H1 (cell line): ENCODE data around the gene CACNG8. TPM values are rescaled to one million over a fixed set of nuclear protein-coding genes. Genes with fewer than 3 reads are reported as not detected.

Source experiments
- BACH1 ChIP-seq: IDR thresholded peaks from 2 replicates; pipeline ENCODE4 v1.6.1; 2012; ENCODE audit warnings: low read length, improper control_type of control experiment
- BCL11A ChIP-seq, 2 experiments: IDR thresholded peaks; one replicate each; pipeline ENCODE4 v1.6.1; 2011; ENCODE audit warnings: low read depth in 2 of 2, low read length in 2 of 2, mild to moderate bottlenecking in 2 of 2
- BRCA1 ChIP-seq: IDR thresholded peaks from 2 replicates; pipeline ENCODE4 v1.6.1; 2012; ENCODE audit warnings: low read depth, low read length, improper control_type of control experiment
- CEBPB ChIP-seq: IDR thresholded peaks from 2 replicates; pipeline ENCODE4 v1.6.1; 2012; ENCODE audit warnings: low read depth, low read length
- CREB1 ChIP-seq: IDR thresholded peaks from 2 replicates; pipeline ENCODE4 v1.6.1; 2012; ENCODE audit warnings: inconsistent platforms
- EP300 ChIP-seq, 2 experiments: IDR thresholded peaks; 1 replicate in 1 of 2; 2 replicates in 1 of 2; pipeline ENCODE4 v1.6.1; 2011 to 2012; ENCODE audit warnings: low read depth in 2 of 2, low read length in 2 of 2, mild to moderate bottlenecking in 2 of 2, borderline replicate concordance in 1 of 2, inconsistent platforms in 1 of 2, moderate library complexity in 1 of 2
- GABPA ChIP-seq: IDR thresholded peaks from 2 replicates; pipeline ENCODE4 v1.6.1; 2011; ENCODE audit warnings: mild to moderate bottlenecking, low read length, moderate library complexity, borderline replicate concordance; ENCODE audit not compliant: insufficient read depth
- HDAC6 ChIP-seq: IDR thresholded peaks from one replicate; pipeline ENCODE4 v1.7.1; 2012; ENCODE audit warnings: low read depth, mild to moderate bottlenecking, inconsistent platforms, low read length, moderate library complexity
- KDM4A ChIP-seq: IDR thresholded peaks from one replicate; pipeline ENCODE4 v1.7.1; 2012; ENCODE audit warnings: low read depth, mild to moderate bottlenecking, moderate library complexity, low read length, inconsistent platforms; ENCODE audit not compliant: severe bottlenecking
- PHF8 ChIP-seq: fragments of 200-600 bp; sonication (generic); conservative IDR thresholded peaks from 2 replicates; pipeline ENCODE4 v1.7.1; 2012; ENCODE audit warnings: low read depth, mild to moderate bottlenecking, inconsistent platforms, low read length, moderate library complexity
- POLR2A ChIP-seq, 2 experiments: IDR thresholded peaks; 1 replicate in 1 of 2; 2 replicates in 1 of 2; pipeline ENCODE4 v1.6.1; 2011; ENCODE audit warnings: low read depth in 2 of 2, low read length in 2 of 2, mild to moderate bottlenecking in 2 of 2; ENCODE audit errors: control extremely low read depth in 1 of 2
- POU5F1 ChIP-seq: IDR thresholded peaks from 2 replicates; pipeline ENCODE4 v1.6.1; 2011; ENCODE audit warnings: low read depth, mild to moderate bottlenecking, low read length, moderate library complexity
- RFX5 ChIP-seq: IDR thresholded peaks from 2 replicates; pipeline ENCODE4 v1.6.1; 2011; ENCODE audit warnings: low read depth, low read length, improper control_type of control experiment, borderline replicate concordance
- SAP30 ChIP-seq: fragments of 300-600 bp; sonication (generic); IDR thresholded peaks from 2 replicates; pipeline ENCODE4 v1.7.1; 2012; ENCODE audit warnings: low read length, moderate library complexity, mild to moderate bottlenecking, inconsistent platforms; ENCODE audit not compliant: insufficient read depth, insufficient replicate concordance
- SP4 ChIP-seq: IDR thresholded peaks from 2 replicates; pipeline ENCODE4 v1.6.1; 2012; ENCODE audit warnings: low read length, inconsistent platforms
- SUZ12 ChIP-seq: fragments of 200-600 bp; sonication (generic); IDR thresholded peaks from 2 replicates; pipeline ENCODE4 v1.6.1; 2012; ENCODE audit warnings: mild to moderate bottlenecking, inconsistent platforms, low read length, moderate library complexity, mixed read lengths
- TAF1 ChIP-seq: IDR thresholded peaks from 2 replicates; pipeline ENCODE4 v1.6.1; 2011; ENCODE audit warnings: mild to moderate bottlenecking, low read depth, low read length
- TCF12 ChIP-seq: IDR thresholded peaks from 2 replicates; pipeline ENCODE4 v1.6.1; 2011; ENCODE audit warnings: low read depth, mild to moderate bottlenecking, low read length
- TEAD4 ChIP-seq: IDR thresholded peaks from 2 replicates; pipeline ENCODE4 v1.6.1; 2012; ENCODE audit warnings: low read depth, low read length, inconsistent platforms, mixed read lengths
- polyA plus RNA-seq, 7 experiments: library from polyadenylated mRNA; depleted of rRNA in 3 of 7; stranded (reverse) in 5 of 7; unstranded in 2 of 7; fragments of >200 nt in 5 of 7; fragments of 200-250 nt in 2 of 7; gene quantifications; 1 replicate in 5 of 7; 2 replicates in 1 of 7; 4 replicates in 1 of 7; pipeline versions ENCODE4 v1.2.1 to v1.2.3, GENCODE V29; 2011 to 2013; ENCODE audit warnings: missing spikeins in 2 of 7, mixed read lengths in 2 of 7
- total RNA-seq: library from RNA; stranded (reverse); fragmentation: NEBNext Ultra II Directional; extraction: Animal tissue kit (Norgen Biotek cat#: 25700); gene quantifications from 2 replicates; pipeline ENCODE4 v1.2.1, GENCODE V29; 2021
- TF ChIP-seq, protein P1 (sequence below), 3 experiments: IDR thresholded peaks; 1 replicate in 2 of 3; 2 replicates in 1 of 3; pipeline versions ENCODE4 v1.5.1 to v1.6.1; 2011; ENCODE audit warnings: low read length in 3 of 3, mild to moderate bottlenecking in 3 of 3, inconsistent platforms in 2 of 3, low read depth in 1 of 3, moderate library complexity in 1 of 3; ENCODE audit not compliant: insufficient read depth in 1 of 3; ENCODE audit errors: control extremely low read depth in 1 of 3

CACNG8 gene
- total and polyA plus RNA-seq, 2 of the 8 experiments (the other 6 are each of a cell fraction or from before 2014, with no cell fraction given), result 0.41 to 4.5 TPM

DNA sequence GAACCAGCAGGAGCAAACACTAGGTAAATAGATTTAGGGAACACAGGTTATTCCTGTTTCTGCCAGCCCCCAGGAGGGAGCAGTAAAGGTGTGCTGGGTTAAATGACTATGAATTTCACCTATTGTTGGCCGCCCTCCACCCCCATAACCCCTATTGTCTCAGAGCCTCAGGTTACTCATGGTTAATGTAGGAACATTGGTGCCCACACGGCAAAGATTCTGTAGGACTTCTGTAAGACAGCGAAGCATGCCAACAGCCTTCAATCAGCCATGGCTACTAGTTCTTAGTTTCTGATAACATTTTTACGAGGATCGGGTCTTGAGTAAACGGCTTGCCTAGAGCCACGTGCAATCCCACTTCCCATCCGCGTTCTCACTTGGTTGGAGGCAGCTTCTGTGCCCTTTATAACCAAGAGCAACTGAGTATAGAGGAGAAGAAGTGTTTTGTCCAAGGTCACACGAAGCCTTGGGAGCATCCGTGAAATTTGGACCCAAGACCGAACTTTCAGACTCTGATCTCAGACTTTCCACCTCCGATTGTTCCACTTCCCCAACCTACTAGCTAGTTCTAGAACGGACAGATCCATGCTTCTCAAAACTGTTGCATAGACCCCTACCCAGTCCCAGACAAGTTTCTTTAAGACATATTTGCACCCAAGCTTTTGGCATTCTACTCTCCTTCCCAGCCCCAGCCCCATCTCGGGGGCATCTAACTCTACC lies 5.1 kb upstream of the CACNG8 start (continued):
- TF ChIP-seq TCF12 (0 out of 2 replicates have a peak, but pooled peaks have one; percentile 49), GABPA (no peak), POLR2A (IDR thresholded peaks at IDR 0.05; ENCODE audit: control extremely low read depth in 1 of 2, low read depth in 2 of 2, low read length in 2 of 2) (peak; percentile 56 to 61), SP4 (no peak), SAP30 (no peak), BACH1 (no peak), RFX5 (no peak), BCL11A (IDR thresholded peaks at IDR 0.05; ENCODE audit: low read depth in 2 of 2, low read length in 2 of 2) (no peak), EP300 (IDR thresholded peaks at IDR 0.05; ENCODE audit: borderline replicate concordance in 1 of 2, low read depth in 2 of 2, low read length in 2 of 2) (0 out of 3 replicates have a peak, but pooled peaks of 1 of the 2 experiments have one; percentile 15), BRCA1 (no peak), TAF1 (no peak), SUZ12 (no peak), PHF8 (no peak), TEAD4 (no peak), POU5F1 (no peak), CEBPB (no peak), KDM4A (no peak), HDAC6 (no peak), CREB1 (no peak)
- TF ChIP-seq, protein P1, sequence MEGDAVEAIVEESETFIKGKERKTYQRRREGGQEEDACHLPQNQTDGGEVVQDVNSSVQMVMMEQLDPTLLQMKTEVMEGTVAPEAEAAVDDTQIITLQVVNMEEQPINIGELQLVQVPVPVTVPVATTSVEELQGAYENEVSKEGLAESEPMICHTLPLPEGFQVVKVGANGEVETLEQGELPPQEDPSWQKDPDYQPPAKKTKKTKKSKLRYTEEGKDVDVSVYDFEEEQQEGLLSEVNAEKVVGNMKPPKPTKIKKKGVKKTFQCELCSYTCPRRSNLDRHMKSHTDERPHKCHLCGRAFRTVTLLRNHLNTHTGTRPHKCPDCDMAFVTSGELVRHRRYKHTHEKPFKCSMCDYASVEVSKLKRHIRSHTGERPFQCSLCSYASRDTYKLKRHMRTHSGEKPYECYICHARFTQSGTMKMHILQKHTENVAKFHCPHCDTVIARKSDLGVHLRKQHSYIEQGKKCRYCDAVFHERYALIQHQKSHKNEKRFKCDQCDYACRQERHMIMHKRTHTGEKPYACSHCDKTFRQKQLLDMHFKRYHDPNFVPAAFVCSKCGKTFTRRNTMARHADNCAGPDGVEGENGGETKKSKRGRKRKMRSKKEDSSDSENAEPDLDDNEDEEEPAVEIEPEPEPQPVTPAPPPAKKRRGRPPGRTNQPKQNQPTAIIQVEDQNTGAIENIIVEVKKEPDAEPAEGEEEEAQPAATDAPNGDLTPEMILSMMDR (IDR thresholded peaks at IDR 0.05; ENCODE audit: control extremely low read depth in 1 of 3, insufficient read depth in 1 of 3, low read depth in 1 of 3, low read length in 3 of 3), result peak in 1 of 3 experiments; percentile 3; a peak in 1 of 4 replicates
